T-cell (primary cell): Measurements from ENCODE around the gene LTF. TPM values are rescaled to one million over a fixed set of nuclear protein-coding genes. Genes with fewer than 3 reads are reported as not detected.

Source experiments
- ATAC-seq, 4 experiments: fragments of 200-7000 bp in 3 of 4; fragments of 150-1000 bp in 1 of 4; cut with Tn5 transposase; replicated peaks in 1 of 4; 1 replicate in 3 of 4; 2 replicates in 1 of 4; pipeline ENCODE4 v1.10.0; 2021; ENCODE audit warnings: moderate library complexity in 3 of 4, mild to moderate bottlenecking in 2 of 4, moderate number of reproducible peaks in 1 of 4
- CTCF ChIA-PET, 2 donors: fragments of 300-600 bp; sonication (Branson Sonifier 250); formaldehyde crosslinking; loops; one replicate each; lab custom pipeline; 2022; ENCODE audit warnings: antibody characterized with exemption in 2 of 2; lab: Charles Lee
- POLR2A ChIA-PET, 2 donors: fragments of 300-600 bp; sonication (Branson Sonifier 250); formaldehyde crosslinking; loops; one replicate each; lab custom pipeline; 2022; ENCODE audit warnings: antibody characterized with exemption in 2 of 2; lab: Charles Lee
- DNase-seq, 35 experiments: peaks; one replicate each; pipeline versions ENCODE4 v3.0.0 to v3.0.0-alpha.2; 2013 to 2023
- H3K27ac ChIP-seq: one replicate; pipeline ENCODE4 v1.5.1; 2013; ENCODE audit warnings: low read length
- H3K27me3 ChIP-seq, 2 experiments: replicated peaks in 1 of 2; 1 replicate in 1 of 2; 2 replicates in 1 of 2; pipeline versions ENCODE4 v1.6.1 to v1.7.0; 2013; ENCODE audit warnings: low read length in 1 of 2, mixed read lengths in 1 of 2; ENCODE audit not compliant: control insufficient read depth in 2 of 2, insufficient read depth in 2 of 2; ENCODE audit errors: extremely low read depth in 1 of 2
- H3K36me3 ChIP-seq, 2 donors: 1 replicate in 1 of 2; 2 replicates in 1 of 2; pipeline versions ENCODE4 v1.6.1 to v1.7.0; 2013; ENCODE audit warnings: low read length in 1 of 2; ENCODE audit not compliant: control insufficient read depth in 2 of 2, insufficient read depth in 1 of 2; ENCODE audit errors: extremely low read depth in 1 of 2
- H3K4me1 ChIP-seq, 2 experiments: 1 replicate in 1 of 2; 2 replicates in 1 of 2; pipeline versions ENCODE4 v1.6.1 to v1.7.0; 2013; ENCODE audit warnings: low read length in 2 of 2, mixed read lengths in 1 of 2; ENCODE audit not compliant: insufficient read depth in 2 of 2, control insufficient read depth in 1 of 2; ENCODE audit errors: extremely low read depth in 1 of 2
- H3K4me3 ChIP-seq, 2 donors: 1 replicate in 1 of 2; 2 replicates in 1 of 2; pipeline versions ENCODE4 v1.5.1 to v1.7.0; 2013; ENCODE audit warnings: mild to moderate bottlenecking in 2 of 2, low read length in 1 of 2, moderate library complexity in 1 of 2; ENCODE audit not compliant: control insufficient read depth in 1 of 2; ENCODE audit errors: extremely low read depth in 1 of 2
- H3K9me3 ChIP-seq: 2 replicates; pipeline ENCODE4 v1.7.0; 2013
- H3K27ac Mint-ChIP-seq, 2 donors: one replicate each; pipeline ENCODE4 v1.8.0; 2020 to 2021; ENCODE audit warnings: mild to moderate bottlenecking in 2 of 2, mixed read lengths in 2 of 2
- H3K27me3 Mint-ChIP-seq, 2 donors: one replicate each; pipeline ENCODE4 v1.8.0; 2021 to 2022; ENCODE audit warnings: mixed read lengths in 2 of 2
- H3K36me3 Mint-ChIP-seq: one replicate; pipeline ENCODE4 v1.8.0; 2021; ENCODE audit warnings: mixed read lengths
- H3K4me1 Mint-ChIP-seq, 3 donors: one replicate each; pipeline ENCODE4 v1.8.0; 2020 to 2022; ENCODE audit warnings: mixed read lengths in 3 of 3, mild to moderate bottlenecking in 1 of 3
- H3K4me3 Mint-ChIP-seq, 3 donors: one replicate each; pipeline ENCODE4 v1.8.0; 2020 to 2022; ENCODE audit warnings: mild to moderate bottlenecking in 3 of 3, mixed read lengths in 3 of 3, moderate library complexity in 3 of 3
- H3K9me3 Mint-ChIP-seq, 3 donors: one replicate each; pipeline ENCODE4 v1.8.0; 2020 to 2022; ENCODE audit warnings: mixed read lengths in 3 of 3
- WGBS: methylation state at CpG from one replicate; pipeline ENCODE4 v1.1.5; 2013; ENCODE audit warnings: missing lambda C conversion rate; ENCODE audit not compliant: insufficient coverage; 5-methylcytosine and 5-hydroxymethylcytosine counted together
- total RNA-seq, 35 experiments: library from RNA in 6 of 35; stranded (reverse) in 6 of 35; fragments of 120-200 nt in 1 of 35; gene quantifications; one replicate each; pipeline versions ENCODE4 v1.2.1 to v1.2.4 and lab custom pipeline; 2013 to 2026

The LTF gene
- total RNA-seq, 5 donors from 2014 or later (not counting 1 experiment from before 2014, with no cell fraction given), result 0.16 TPM; not detected in 4

DNA sequence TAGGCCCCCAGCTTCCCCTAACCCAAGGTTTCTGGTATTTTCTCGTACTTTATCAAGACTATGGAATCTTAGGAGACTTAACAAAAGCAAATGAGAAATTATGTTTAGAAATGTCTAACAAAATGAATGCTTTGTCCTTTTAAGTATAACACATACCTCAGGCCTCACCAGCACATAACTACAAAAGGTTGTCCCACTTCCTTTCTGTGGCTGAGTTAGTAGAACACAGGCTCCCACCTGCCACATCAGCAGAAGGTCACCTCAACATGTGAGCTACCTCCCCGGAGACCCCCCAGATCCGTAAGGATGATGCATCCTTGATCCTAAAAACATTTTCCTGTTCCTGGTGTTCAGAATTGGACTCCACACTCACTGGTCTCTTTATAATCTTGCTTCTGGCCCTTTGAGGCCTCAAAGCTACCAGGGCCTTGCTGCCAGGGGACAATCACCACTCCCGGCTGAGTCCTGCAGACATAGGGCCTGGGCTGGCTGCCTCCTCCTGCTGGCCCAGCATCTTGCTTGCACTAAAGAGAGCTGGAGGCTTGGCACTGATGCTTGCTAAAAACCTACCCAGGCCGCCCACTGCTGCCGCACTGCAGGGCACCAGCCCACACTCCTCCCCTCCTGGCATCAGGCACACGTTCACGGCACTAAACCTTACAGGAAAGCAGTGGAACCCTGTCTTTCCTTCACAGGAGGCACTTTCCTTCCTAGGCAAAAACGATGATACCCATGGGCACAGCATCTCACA lies 54.8 kb downstream of the LTF start:
- DNase-seq (no peak), ATAC-seq (no peak)
- no peaks in the 10 kb centered on the region for H3K27me3 ChIP-seq
- no peaks in the 10 kb centered on the region for H3K9me3 ChIP-seq
- Mint-ChIP-seq H3K27ac (peak overlapping the region in 1 of 2 donors; percentile 56), H3K36me3 (no peaks in the 10 kb centered on the region), H3K4me1 (peaks cover 28 to 35% (median 32%) of the 10 kb centered on the region in 3 donors), H3K27me3 (no peaks in the 10 kb centered on the region), H3K4me3 (no peak overlapping the region), H3K9me3 (no peaks in the 10 kb centered on the region)
- 79% methylated on average over 7 of the region's 9 CpGs for WGBS
- POLR2A ChIA-PET, result no interaction called here
- H3K36me3 ChIP-seq, result no peaks in the 10 kb centered on the region
- H3K4me3 ChIP-seq, result no peak overlapping the region
- peaks cover 24 to 26% of the 10 kb centered on the region in 2 experiments for H3K4me1 ChIP-seq
- CTCF ChIA-PET, result no interaction called here
- no peak overlapping the region for H3K27ac ChIP-seq

DNA sequence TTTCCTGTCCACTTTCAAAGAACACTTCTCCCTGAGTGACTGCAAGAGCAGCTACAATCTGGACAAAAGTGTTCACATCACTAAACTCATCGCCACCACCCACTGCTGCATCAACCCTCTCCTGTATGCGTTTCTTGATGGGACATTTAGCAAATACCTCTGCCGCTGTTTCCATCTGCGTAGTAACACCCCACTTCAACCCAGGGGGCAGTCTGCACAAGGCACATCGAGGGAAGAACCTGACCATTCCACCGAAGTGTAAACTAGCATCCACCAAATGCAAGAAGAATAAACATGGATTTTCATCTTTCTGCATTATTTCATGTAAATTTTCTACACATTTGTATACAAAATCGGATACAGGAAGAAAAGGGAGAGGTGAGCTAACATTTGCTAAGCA lies 55.9 kb downstream of the LTF start:
- ATAC-seq, result no peak
- no peaks in the 10 kb centered on the region for H3K36me3 Mint-ChIP-seq
- no peaks in the 10 kb centered on the region for H3K27me3 Mint-ChIP-seq
- Histone ChIP-seq H3K4me1 (peaks cover 24 to 26% of the 10 kb centered on the region in 2 experiments), H3K27me3 (no peaks in the 10 kb centered on the region), H3K4me3 (no peak overlapping the region), H3K9me3 (no peaks in the 10 kb centered on the region), H3K36me3 (no peaks in the 10 kb centered on the region), H3K27ac (no peak overlapping the region)
- no peak for DNase-seq
- H3K4me1 Mint-ChIP-seq, result peaks cover 28 to 35% (median 32%) of the 10 kb centered on the region in 3 donors
- ChIA-PET CTCF (no interaction called here), POLR2A (no interaction called here)
- no peaks in the 10 kb centered on the region for H3K9me3 Mint-ChIP-seq
- no peak overlapping the region for H3K27ac Mint-ChIP-seq
- no peak overlapping the region for H3K4me3 Mint-ChIP-seq
- 100% methylated on average over 4 of the region's 7 CpGs for WGBS

GRCh38 chr3:46407970-46408369 lies 56.7 kb downstream of the LTF start:
- Histone ChIP-seq H3K27ac (no peak overlapping the region), H3K9me3 (no peaks in the 10 kb centered on the region), H3K4me1 (peaks cover 24 to 26% of the 10 kb centered on the region in 2 experiments), H3K4me3 (peak overlapping the region in 1 of 2 donors; percentile 83), H3K27me3 (no peaks in the 10 kb centered on the region), H3K36me3 (no peaks in the 10 kb centered on the region)
- peak overlapping the region in 1 of 2 donors; percentile 87 for H3K27ac Mint-ChIP-seq
- no peak for DNase-seq
- ChIA-PET POLR2A (no interaction called here), CTCF (interaction anchor here in 1 of 2 donors (1.0 kb wide), 1 partner anchor 39 kb away, joined by 4 read pairs; no protein-coding TSS in a partner anchor)
- H3K4me1 Mint-ChIP-seq, result peaks cover 28 to 35% (median 32%) of the 10 kb centered on the region in 3 donors
- no peaks in the 10 kb centered on the region for H3K36me3 Mint-ChIP-seq
- peak overlapping the region in 2 of 3 donors; percentile 75 to 84 for H3K4me3 Mint-ChIP-seq
- H3K9me3 Mint-ChIP-seq, result peaks cover 0 to 1% (median 0%) of the 10 kb centered on the region in 3 donors
- 86% methylated on average over 6 of the region's 7 CpGs for WGBS
- no peak for ATAC-seq
- peaks cover 0 to 2% of the 10 kb centered on the region in 2 donors for H3K27me3 Mint-ChIP-seq

GRCh38 chr3:46406788-46407611 lies 57.7 kb downstream of the LTF start, which contains the start of the genes CCR5AS and CCRL2:
Gene CCR5AS, minus strand, starts transcription at chr3:46407066.
Gene CCRL2, plus strand, starts transcription at chr3:46407259. Its CDS starts 821 bp downstream, at chr3:46408080.
- H3K27ac ChIP-seq, result peak within 1 kb of the TSS; percentile 77
- H3K4me3 ChIP-seq, result peak within 1 kb of the TSS; percentile 52 to 83
- peak within 1 kb of the TSS; percentile 77 to 87 for H3K27ac Mint-ChIP-seq
- ChIA-PET CTCF (interaction anchor here (0.6 to 1.3 kb wide), 4 partner anchors 38 to 538 kb away, joined by 3 to 4 read pairs (median 4); no protein-coding TSS in a partner anchor), POLR2A (interaction anchor here in 1 of 2 donors (0.6 kb wide), 1 partner anchor 22 kb away, joined by 3 read pairs; no protein-coding TSS in a partner anchor)
- peak within 1 kb of the TSS; percentile 75 to 84 (median 77) for H3K4me3 Mint-ChIP-seq
- H3K27me3 Mint-ChIP-seq, result peaks cover 0 to 3% of the 10 kb centered on the region in 2 donors
- DNase-seq (peak; percentile 9 to 68 (median 34)), ATAC-seq (peak; percentile 64 to 85 (median 78))
- peaks cover 28 to 35% (median 32%) of the 10 kb centered on the region in 3 donors for H3K4me1 Mint-ChIP-seq
- no peaks in the 10 kb centered on the region for H3K36me3 Mint-ChIP-seq
- no peaks in the 10 kb centered on the region for H3K9me3 ChIP-seq
- peaks cover 24 to 26% of the 10 kb centered on the region in 2 experiments for H3K4me1 ChIP-seq
- H3K27me3 ChIP-seq, result no peaks in the 10 kb centered on the region
- 44% methylated on average over 11 of the region's 20 CpGs for WGBS
- no peaks in the 10 kb centered on the region for H3K36me3 ChIP-seq
- peaks cover 0 to 4% (median 0%) of the 10 kb centered on the region in 3 donors for H3K9me3 Mint-ChIP-seq

- ATAC-seq, result no peak
- 95% methylated on average over 4 of the region's 4 CpGs for WGBS
- H3K4me1 ChIP-seq, result peaks cover 24 to 26% of the 10 kb centered on the region in 2 experiments
- Mint-ChIP-seq H3K4me1 (peaks cover 28 to 35% (median 32%) of the 10 kb centered on the region in 3 donors), H3K27ac (peak overlapping the region in 1 of 2 donors; percentile 46), H3K36me3 (no peaks in the 10 kb centered on the region), H3K27me3 (peaks cover 0 to 3% of the 10 kb centered on the region in 2 donors), H3K4me3 (peak overlapping the region in 2 of 3 donors; percentile 34 to 84), H3K9me3 (peaks cover 0 to 4% (median 0%) of the 10 kb centered on the region in 3 donors)
- H3K27ac ChIP-seq, result no peak overlapping the region
- no peak overlapping the region for H3K4me3 ChIP-seq
- ChIA-PET CTCF (interaction anchor here in 1 of 2 donors (1.3 kb wide), 1 partner anchor 82 kb away, joined by 3 read pairs; no protein-coding TSS in a partner anchor), POLR2A (no interaction called here)
- no peaks in the 10 kb centered on the region for H3K27me3 ChIP-seq
- H3K36me3 ChIP-seq, result no peaks in the 10 kb centered on the region
- no peaks in the 10 kb centered on the region for H3K9me3 ChIP-seq
- peak in 1 of 35 experiments; percentile 35 for DNase-seq
These were observed 58.3 kb downstream of the LTF start for GRCh38 chr3:46406443-46406787.
